GM06990 (cell line): ENCODE measurements around the gene SUGCT.
A peak's percentile ranks its signal among the peaks of the same experiment; 100 is the strongest.

ENCODE experiments used
- DNase-seq: peaks from one replicate; pipeline ENCODE4 v3.0.0-alpha.2; 2011; ENCODE audit not compliant: insufficient read length; ENCODE audit errors: extremely low read depth
- H3K27me3 ChIP-seq: replicated peaks from 2 replicates; pipeline ENCODE4 v1.6.0; 2011; ENCODE audit warnings: low read length; ENCODE audit not compliant: control insufficient read depth, insufficient read depth
- H3K36me3 ChIP-seq: 2 replicates; pipeline ENCODE4 v1.5.1; 2011; ENCODE audit warnings: low read length; ENCODE audit not compliant: control insufficient read depth, insufficient read depth
- H3K4me3 ChIP-seq: replicated peaks from 2 replicates; pipeline ENCODE4 v1.5.1; 2011; ENCODE audit warnings: low read depth, mild to moderate bottlenecking, control low read depth, low read length
- CTCF ChIP-seq: IDR thresholded peaks from 2 replicates; pipeline ENCODE4 v1.5.1; 2011; ENCODE audit warnings: low read length, control low read depth, mild to moderate bottlenecking, inconsistent platforms; ENCODE audit not compliant: insufficient read depth, poor library complexity, severe bottlenecking

Gene SUGCT

DNA sequence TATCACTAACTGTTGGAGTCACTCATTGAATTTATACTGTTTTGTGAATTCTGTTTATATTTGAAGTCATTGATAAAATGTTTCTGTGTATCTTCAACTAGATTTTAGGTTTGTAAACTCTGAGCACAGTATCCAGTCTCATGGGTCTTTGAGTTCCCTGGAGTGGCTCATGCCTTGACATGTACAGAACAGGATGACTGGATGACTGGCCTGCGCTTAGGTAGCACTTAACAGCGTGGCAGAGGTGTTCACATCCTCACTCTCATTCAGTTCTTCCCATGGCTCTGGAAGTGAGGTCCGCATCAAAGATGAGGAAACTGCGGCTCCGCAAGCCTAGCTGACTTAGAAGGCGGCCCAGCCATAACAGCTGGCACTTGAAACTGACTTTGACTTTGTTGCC, 576.9 kb downstream of the SUGCT start:
- TF ChIP-seq CTCF: no peak
- DNase-seq: no peak
- Histone ChIP-seq H3K27me3 (no peaks in the 10 kb centered on the region), H3K4me3 (no peak overlapping the region), H3K36me3 (no peaks in the 10 kb centered on the region)

- TF ChIP-seq CTCF: no peak
- H3K4me3 ChIP-seq: no peak overlapping the region
Observed at GRCh38 chr7:40714363-40715052, 579.7 kb downstream of the SUGCT start.

DNA sequence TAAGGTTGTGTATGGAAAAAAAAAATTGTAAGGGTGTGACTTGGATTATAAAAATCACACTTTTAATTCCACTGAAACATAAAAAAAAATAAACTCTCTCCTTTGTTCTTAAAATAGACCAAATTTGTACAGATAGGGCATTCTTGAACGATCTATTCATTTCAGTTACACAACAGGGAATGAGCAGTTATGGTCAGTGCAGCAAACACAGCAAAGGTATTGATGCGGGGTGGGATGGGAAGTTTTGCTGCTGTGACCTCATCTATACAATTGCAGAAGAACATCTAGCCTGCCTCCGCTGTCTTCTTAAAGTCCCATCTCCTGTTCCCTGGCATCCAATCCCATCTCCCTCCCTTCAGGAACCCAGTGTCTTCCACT, 580.2 kb downstream of the SUGCT start:
- Histone ChIP-seq H3K36me3 (no peaks in the 10 kb centered on the region), H3K27me3 (no peaks in the 10 kb centered on the region), H3K4me3 (no peak overlapping the region)
- no peak for TF ChIP-seq CTCF
- DNase-seq: no peak

More at GRCh38 chr7:40714363-40715052, 579.7 kb downstream of the SUGCT start:
- Histone ChIP-seq H3K36me3 (no peaks in the 10 kb centered on the region), H3K27me3 (no peaks in the 10 kb centered on the region)
- no peak for DNase-seq

GRCh38 chr7:40716052-40716451, 581.2 kb downstream of the SUGCT start:
- no peaks in the 10 kb centered on the region for H3K36me3 ChIP-seq
- no peak overlapping the region for H3K4me3 ChIP-seq
- no peaks in the 10 kb centered on the region for H3K27me3 ChIP-seq
- no peak for DNase-seq
- TF ChIP-seq CTCF: no peak

DNA sequence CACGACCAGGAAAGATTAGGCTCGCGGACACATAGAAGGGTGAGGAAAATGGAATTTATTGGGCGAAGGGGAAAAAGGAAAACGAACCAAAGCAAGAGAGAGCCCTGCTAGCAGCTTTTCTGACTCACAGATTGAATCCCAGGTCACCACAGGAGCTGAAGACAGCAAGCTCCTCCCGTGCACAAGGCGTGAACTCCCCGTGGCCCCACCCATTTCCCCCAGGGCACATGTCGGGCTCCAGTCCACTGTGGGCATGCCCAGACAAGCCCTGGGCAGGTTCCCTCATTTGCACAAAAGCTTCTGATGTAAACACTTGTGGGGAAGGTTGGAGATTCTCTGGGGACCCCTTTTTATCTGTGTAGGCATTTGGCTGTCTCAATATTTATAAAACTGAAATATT, 582.4 kb downstream of the SUGCT start:
- Histone ChIP-seq H3K4me3 (no peak overlapping the region), H3K36me3 (no peaks in the 10 kb centered on the region), H3K27me3 (no peaks in the 10 kb centered on the region)
- peak; percentile 53 for DNase-seq
- TF ChIP-seq CTCF: no peak

GRCh38 chr7:40720416-40720815, 585.6 kb downstream of the SUGCT start:
- no peak for TF ChIP-seq CTCF
- Histone ChIP-seq H3K36me3 (no peaks in the 10 kb centered on the region), H3K4me3 (no peak overlapping the region), H3K27me3 (no peaks in the 10 kb centered on the region)
- no peak for DNase-seq
